Hepatocyte (in vitro differentiated cells): ENCODE data around the gene ZNF207.

Experiments
- CTCF ChIP-seq: fragments of 200-600 bp; sonication (generic); IDR thresholded peaks from 2 replicates; pipeline ENCODE4 v1.5.1; 2016; ENCODE audit warnings: antibody characterized with exemption, mild to moderate bottlenecking; ENCODE audit not compliant: poor library complexity
- EZH2 ChIP-seq: fragments of 200-600 bp; sonication (generic); IDR thresholded peaks from 2 replicates; pipeline ENCODE4 v1.6.1; 2016; ENCODE audit warnings: antibody characterized with exemption, mild to moderate bottlenecking, borderline replicate concordance
- EZH2phosphoT487 ChIP-seq: fragments of 200-600 bp; sonication (generic); IDR thresholded peaks from one replicate; pipeline ENCODE4 v1.6.1; 2018; ENCODE audit warnings: antibody characterized with exemption, mild to moderate bottlenecking, low read depth, moderate library complexity; ENCODE audit not compliant: unreplicated experiment, severe bottlenecking

GRCh38 chr17:32323046-32323445, 26.9 kb upstream of the ZNF207 start:
- no peak for TF ChIP-seq EZH2
- no peak for TF ChIP-seq CTCF
- TF ChIP-seq EZH2phosphoT487 = no peak
